ENCODE results near the gene CEMP1. TPM values are rescaled to one million over a fixed set of nuclear protein-coding genes. Genes with fewer than 3 reads are reported as not detected.
A peak's percentile ranks its signal among the peaks of the same experiment; 100 is the strongest.

Gene CEMP1
- total RNA-seq, 4 donors from 2014 or later = 0.34 to 3.9 (median 3.5) TPM; not detected in 1

DNA sequence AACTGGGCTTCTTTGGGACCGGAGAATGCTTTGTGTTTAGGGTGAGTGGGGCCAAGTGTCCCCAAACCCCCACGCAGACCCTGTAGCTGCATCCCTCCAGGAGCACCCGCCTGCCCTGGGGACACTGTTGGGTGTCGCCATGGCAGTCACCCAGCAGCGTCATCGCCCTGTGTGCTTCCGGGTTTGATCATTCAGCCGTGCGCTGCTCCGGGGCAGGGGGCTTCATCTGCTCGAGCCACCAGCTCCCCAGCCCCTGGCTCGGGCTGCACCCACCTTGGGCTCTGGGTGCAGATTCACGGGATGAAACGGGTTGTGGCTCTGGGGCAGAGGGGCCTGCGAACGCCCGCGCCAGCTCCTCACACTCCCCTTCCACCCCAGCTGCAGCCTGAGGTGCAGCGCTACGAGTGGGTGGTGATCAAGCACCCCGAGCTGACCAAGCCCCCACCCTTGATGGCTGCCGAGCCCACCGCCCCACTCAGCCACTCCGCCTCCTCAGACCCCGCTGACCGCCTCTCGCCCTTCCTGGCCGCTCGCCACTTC, 31.2 kb downstream of the CEMP1 start:
- Histone ChIP-seq H3K4me3 (no peak overlapping the region), H3K4me1 (peaks cover 75% of the 10 kb centered on the region)
- WGBS = 82% methylated on average over 12 of the region's 29 CpGs

DNA sequence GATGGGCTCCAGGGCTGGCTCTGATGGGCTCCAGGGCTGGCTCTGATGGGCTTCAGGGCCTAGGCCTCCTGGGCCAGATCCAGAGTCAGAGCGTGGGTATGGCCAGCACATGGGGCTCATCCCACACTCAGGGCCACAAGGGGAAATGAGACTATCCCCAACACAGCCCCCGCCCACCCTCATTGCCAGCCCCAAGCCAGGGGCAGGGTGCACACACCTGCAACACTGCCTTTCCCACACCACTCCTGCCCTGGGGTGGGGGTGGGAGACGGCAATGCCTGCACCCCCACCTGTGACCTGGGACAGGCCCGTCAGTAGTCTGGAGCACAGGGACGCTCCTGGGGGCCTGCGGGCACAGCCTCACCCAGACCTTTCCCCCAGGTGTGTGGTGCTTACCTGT, 31.8 kb downstream of the CEMP1 start:
- TF ChIP-seq, protein P1, sequence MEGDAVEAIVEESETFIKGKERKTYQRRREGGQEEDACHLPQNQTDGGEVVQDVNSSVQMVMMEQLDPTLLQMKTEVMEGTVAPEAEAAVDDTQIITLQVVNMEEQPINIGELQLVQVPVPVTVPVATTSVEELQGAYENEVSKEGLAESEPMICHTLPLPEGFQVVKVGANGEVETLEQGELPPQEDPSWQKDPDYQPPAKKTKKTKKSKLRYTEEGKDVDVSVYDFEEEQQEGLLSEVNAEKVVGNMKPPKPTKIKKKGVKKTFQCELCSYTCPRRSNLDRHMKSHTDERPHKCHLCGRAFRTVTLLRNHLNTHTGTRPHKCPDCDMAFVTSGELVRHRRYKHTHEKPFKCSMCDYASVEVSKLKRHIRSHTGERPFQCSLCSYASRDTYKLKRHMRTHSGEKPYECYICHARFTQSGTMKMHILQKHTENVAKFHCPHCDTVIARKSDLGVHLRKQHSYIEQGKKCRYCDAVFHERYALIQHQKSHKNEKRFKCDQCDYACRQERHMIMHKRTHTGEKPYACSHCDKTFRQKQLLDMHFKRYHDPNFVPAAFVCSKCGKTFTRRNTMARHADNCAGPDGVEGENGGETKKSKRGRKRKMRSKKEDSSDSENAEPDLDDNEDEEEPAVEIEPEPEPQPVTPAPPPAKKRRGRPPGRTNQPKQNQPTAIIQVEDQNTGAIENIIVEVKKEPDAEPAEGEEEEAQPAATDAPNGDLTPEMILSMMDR (IDR thresholded peaks at IDR 0.05) = no peak
- TF ChIP-seq EP300 (IDR thresholded peaks at IDR 0.05) (no peak), POLR2A (IDR thresholded peaks at IDR 0.05) (no peak), POLR2AphosphoS5 (IDR thresholded peaks at IDR 0.05) (no peak)
- Histone ChIP-seq H3K4me3 (no peak overlapping the region), H3K4me1 (peaks cover 75% of the 10 kb centered on the region), H3K27ac (peak overlapping the region; percentile 88), H3K9me3 (no peaks in the 10 kb centered on the region), H3K27me3 (no peaks in the 10 kb centered on the region), H3K36me3 (peaks cover 7% of the 10 kb centered on the region)
- DNase-seq (ENCODE audit: low spot score in 2 of 2) = no peak
- WGBS = 68% methylated on average over 3 of the region's 6 CpGs

More for the DNA sequence above, 31.2 kb downstream of the CEMP1 start:
- no peak for DNase-seq (ENCODE audit: low spot score in 2 of 2)
- TF ChIP-seq POLR2AphosphoS5 (IDR thresholded peaks at IDR 0.05) (no peak), POLR2A (IDR thresholded peaks at IDR 0.05) (no peak), EP300 (IDR thresholded peaks at IDR 0.05) (no peak)
- TF ChIP-seq, protein P1 (IDR thresholded peaks at IDR 0.05) = no peak
- H3K36me3 ChIP-seq = peaks cover 7% of the 10 kb centered on the region
- H3K27me3 ChIP-seq = no peaks in the 10 kb centered on the region
- no peaks in the 10 kb centered on the region for H3K9me3 ChIP-seq
- peak overlapping the region; percentile 88 for H3K27ac ChIP-seq

DNA sequence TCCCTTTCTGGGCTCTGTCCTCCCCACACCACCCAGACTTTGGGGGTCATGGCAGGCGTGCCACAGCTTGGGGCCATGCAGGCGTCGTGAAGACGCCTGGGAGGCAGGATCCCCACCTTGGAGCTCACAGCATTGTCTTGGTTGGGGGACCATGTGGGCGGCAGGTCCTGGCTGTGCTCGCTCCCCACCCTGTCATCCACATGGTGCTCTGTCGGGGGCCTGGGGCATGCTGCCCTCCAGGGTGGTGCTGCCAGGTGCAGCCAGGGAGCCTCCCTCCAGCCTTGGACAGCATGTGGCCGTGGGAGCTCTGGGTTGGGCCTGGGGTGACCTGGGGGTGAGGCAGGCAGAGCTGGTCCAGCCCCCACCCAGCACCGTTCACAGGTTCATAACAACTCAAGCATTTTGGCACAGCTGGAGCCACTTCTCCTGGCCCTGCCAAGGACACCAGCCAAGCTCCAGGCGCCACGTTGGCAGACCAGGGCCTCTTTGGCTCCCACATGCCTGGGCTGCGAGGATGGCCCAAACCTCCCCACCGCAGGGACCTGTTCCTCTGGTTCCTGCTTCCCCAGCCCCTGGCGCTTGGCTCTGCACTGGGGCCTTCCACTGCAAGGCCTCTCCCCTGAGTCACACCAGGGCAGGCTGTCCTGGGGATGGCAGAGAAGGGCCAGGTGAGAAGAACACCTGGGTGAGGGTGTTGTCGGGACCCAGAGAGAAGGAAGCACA, 32.5 kb downstream of the CEMP1 start:
- H3K4me1 ChIP-seq = peaks cover 75% of the 10 kb centered on the region
- 41% methylated on average over 6 of the region's 15 CpGs for WGBS

DNA sequence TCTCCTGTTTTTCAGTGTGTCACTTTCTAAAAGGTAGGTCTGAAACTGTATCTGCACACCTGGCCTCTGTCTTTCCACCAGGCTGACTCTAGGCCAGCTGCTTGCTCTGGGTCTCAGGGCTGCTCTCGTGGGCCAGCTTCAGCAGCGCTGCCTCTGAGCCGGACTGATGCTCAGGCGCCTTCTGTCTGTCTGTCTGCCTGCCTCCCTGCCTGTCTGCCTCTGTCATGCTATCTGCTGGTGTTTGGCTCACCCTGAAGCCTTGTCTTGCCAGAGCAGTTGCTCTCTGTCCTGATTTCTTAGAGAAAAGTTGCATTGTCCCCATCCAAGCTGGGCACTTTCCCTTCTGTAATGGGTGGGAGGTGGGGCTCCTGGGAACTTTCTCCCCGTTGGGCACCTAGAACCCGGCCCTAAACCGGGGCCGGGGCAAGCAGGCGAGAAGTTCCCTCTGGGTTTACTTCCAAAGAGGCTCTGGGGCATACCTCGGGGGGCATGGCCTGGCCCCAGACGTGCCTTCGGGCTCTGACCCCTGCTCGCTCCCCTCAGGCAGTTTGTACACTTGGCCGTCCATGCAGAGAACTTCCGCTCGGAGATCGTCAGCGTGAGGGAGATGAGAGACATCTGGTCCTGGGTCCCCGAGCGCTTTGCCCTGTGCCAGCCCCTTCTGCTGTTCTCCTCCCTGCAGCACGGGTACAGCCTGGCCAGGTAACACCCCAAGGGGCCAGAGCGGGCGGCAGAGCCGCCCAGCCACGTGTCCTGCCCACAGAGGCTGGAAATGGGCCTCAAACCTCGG, 33.3 kb downstream of the CEMP1 start:
- 76% methylated on average over 18 of the region's 26 CpGs for WGBS
- H3K4me1 ChIP-seq = peaks cover 74% of the 10 kb centered on the region
- no peak for DNase-seq (ENCODE audit: low spot score in 2 of 2)
- no peaks in the 10 kb centered on the region for H3K9me3 ChIP-seq
- H3K27ac ChIP-seq = peak overlapping the region; percentile 88
- TF ChIP-seq, protein P1 (IDR thresholded peaks at IDR 0.05) = no peak
- TF ChIP-seq POLR2A (IDR thresholded peaks at IDR 0.05) (no peak), EP300 (IDR thresholded peaks at IDR 0.05) (no peak), POLR2AphosphoS5 (IDR thresholded peaks at IDR 0.05) (no peak)
- H3K36me3 ChIP-seq = peaks cover 7% of the 10 kb centered on the region
- no peaks in the 10 kb centered on the region for H3K27me3 ChIP-seq
- H3K4me3 ChIP-seq = no peak overlapping the region

More for the DNA sequence above, 32.5 kb downstream of the CEMP1 start:
- no peak overlapping the region for H3K4me3 ChIP-seq
- H3K9me3 ChIP-seq = no peaks in the 10 kb centered on the region
- peaks cover 7% of the 10 kb centered on the region for H3K36me3 ChIP-seq
- peak overlapping the region; percentile 88 for H3K27ac ChIP-seq
- DNase-seq (ENCODE audit: low spot score in 2 of 2) = peak in 1 of 2 donors; percentile 88
- no peaks in the 10 kb centered on the region for H3K27me3 ChIP-seq
- TF ChIP-seq POLR2AphosphoS5 (IDR thresholded peaks at IDR 0.05) (peak in 2 of 3 donors; percentile 82 to 88), POLR2A (IDR thresholded peaks at IDR 0.05) (no peak), EP300 (IDR thresholded peaks at IDR 0.05) (no peak)
- TF ChIP-seq, protein P1 (IDR thresholded peaks at IDR 0.05) = no peak

Data from suprapubic skin (tissue), 4 donors.